AG10803 (cell line): ENCODE measurements around the gene GRIK2.

Experiments used
- DNase-seq: peaks from one replicate; pipeline ENCODE4 v3.0.0; 2010; ENCODE audit warnings: low read depth
- H3K4me3 ChIP-seq: 2 replicates; pipeline ENCODE4 v1.5.1; 2011; ENCODE audit warnings: mild to moderate bottlenecking, low read length, control low read depth
- TF ChIP-seq, protein P1 (sequence below): conservative IDR thresholded peaks from 2 replicates; pipeline ENCODE4 v1.5.1; 2011; ENCODE audit warnings: mild to moderate bottlenecking, low read length, control low read depth, inconsistent platforms

The GRIK2 gene

DNA sequence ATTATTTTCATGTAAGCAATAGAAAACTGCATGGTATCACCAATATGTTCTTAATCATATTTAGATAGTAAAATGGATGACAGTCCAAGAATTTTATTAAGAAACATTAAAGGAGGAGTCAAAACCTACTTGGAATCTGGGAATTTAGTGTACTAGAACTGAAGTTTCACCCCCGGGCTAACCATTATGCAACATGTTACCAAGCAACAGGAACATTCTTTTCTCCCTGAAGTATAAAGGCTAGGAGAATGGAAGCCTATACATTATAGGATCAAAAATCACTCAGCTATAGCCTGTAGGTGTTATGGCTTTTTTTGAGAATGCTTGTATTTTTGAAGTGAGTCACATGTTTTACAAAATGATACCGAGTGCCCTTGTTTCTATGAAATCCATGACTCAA, 538.3 kb downstream of the GRIK2 start:
- H3K4me3 ChIP-seq, result no peak overlapping the region
- DNase-seq, result peak; percentile 9
- TF ChIP-seq, protein P1, sequence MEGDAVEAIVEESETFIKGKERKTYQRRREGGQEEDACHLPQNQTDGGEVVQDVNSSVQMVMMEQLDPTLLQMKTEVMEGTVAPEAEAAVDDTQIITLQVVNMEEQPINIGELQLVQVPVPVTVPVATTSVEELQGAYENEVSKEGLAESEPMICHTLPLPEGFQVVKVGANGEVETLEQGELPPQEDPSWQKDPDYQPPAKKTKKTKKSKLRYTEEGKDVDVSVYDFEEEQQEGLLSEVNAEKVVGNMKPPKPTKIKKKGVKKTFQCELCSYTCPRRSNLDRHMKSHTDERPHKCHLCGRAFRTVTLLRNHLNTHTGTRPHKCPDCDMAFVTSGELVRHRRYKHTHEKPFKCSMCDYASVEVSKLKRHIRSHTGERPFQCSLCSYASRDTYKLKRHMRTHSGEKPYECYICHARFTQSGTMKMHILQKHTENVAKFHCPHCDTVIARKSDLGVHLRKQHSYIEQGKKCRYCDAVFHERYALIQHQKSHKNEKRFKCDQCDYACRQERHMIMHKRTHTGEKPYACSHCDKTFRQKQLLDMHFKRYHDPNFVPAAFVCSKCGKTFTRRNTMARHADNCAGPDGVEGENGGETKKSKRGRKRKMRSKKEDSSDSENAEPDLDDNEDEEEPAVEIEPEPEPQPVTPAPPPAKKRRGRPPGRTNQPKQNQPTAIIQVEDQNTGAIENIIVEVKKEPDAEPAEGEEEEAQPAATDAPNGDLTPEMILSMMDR, result no peak

DNA sequence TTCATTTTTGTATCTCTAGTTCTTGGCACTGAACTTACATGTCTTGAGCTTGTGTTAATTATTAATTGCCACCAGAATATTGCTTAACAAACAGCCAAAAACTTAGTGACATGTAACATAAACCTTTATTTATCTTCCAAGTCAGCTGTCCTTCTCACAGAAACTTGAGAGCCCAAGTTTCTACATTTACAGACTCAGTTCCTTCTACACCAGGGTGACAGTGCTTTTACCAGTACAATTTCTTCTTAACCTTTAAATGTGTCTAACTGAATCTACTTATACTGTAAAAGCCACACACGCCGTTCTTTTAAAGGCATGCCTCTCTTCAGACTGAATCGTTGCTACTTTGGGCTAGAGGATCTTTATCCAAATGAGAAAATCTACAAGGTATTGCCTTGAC, 539.2 kb downstream of the GRIK2 start:
- no peak overlapping the region for H3K4me3 ChIP-seq
- DNase-seq, result no peak
- TF ChIP-seq, protein P1, result no peak

DNA sequence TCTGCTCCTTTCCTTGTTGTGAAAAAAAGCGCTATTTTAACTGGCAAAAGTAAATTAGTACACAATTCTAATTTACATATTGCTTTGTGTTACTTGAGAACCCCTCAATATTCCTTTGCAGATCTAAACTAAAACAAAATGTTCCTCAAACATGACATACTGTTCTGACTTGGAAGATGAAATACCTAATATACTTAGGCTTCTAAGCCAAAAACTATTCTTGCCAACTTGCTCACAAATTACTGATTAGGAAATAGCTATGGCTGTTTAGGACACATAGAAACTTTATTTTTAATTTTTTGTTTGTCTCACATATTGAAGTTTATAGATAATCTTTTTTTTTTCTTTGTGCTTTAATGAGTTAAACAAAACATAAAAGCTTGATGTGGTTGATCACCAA, 542.2 kb downstream of the GRIK2 start:
- peak; percentile 9 for DNase-seq
- TF ChIP-seq, protein P1, result no peak
- no peak overlapping the region for H3K4me3 ChIP-seq

DNA sequence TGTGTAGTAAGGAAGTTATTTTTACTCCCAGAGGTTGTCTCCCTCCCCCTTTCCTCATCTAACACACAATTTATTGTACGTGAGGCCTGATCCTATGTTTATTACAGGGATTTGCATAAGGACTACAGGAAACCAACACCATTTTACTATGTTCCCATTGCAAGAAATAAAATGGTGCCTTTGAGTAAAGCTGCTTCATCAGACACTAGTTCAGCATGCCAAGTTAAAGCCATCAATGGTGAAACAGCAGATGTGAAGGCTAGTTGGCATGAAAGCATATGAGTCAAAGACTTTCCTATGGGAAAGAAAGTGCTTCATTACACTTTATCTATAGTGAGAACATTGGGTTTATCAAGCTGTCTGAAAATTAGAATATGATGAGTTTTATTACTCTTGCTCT, 543.0 kb downstream of the GRIK2 start:
- no peak overlapping the region for H3K4me3 ChIP-seq
- TF ChIP-seq, protein P1, result no peak
- peak; percentile 1 for DNase-seq

DNA sequence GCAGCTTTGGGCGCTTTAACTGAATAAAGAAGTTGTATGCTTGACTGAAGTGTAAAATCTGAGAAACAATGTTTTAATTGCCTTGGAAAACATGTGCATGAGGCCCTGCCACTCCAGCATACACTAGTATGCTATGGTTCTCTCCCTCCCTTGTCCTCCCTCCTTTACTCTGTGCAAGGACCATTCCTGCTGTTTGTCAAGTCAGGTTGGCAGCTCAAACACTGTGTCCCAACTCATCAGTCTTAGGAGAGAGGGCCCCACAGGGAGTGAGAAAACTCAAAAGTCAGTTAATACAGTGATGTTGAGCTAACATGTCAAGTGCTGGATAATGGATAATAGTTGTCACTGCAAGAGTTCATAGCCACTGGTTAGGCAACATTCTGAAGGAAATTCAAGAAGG, 543.6 kb downstream of the GRIK2 start:
- H3K4me3 ChIP-seq, result no peak overlapping the region
- TF ChIP-seq, protein P1, result no peak
- no peak for DNase-seq

DNA sequence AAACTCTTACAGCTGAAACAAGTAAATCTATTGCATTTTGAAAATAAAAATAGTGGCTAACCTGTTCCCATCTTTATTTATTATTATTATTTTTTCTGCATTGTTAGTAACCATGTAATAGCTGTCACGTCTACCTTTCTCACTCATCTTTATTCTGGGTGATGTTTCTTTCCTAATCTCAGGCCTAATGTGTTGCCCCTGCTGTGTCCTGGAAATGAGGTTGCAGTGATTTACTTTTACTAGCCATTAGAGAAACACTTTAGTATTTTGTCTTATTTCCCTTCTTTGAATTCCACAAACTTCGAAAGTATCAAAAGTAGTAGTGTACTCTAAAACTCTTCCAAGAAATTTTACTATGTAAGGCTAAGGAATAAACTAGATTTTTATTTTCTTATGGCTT, 546.9 kb downstream of the GRIK2 start:
- no peak overlapping the region for H3K4me3 ChIP-seq
- DNase-seq, result no peak
- TF ChIP-seq, protein P1, result no peak

DNA sequence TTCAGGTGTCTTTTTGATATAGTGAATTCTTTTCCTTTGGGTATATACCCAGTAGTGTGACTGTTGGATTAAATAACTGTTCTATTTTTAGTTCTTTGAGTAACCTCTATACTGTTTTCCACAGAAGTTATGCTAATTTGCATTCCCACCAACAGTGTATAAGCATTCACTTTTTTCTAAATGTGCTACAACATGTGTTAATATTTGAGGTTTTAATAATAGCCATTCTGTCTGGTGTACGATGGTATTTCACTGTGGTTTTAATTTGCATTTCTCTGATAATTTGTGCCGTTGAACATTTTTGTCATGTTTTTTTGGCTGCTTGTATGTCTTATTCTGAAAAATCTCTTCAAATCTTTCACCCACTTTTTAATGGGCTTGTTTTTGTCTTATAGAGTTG, 563.5 kb downstream of the GRIK2 start:
- TF ChIP-seq, protein P1, result no peak

More for the DNA sequence above, 563.5 kb downstream of the GRIK2 start:
- DNase-seq, result peak; percentile 41
- H3K4me3 ChIP-seq, result no peak overlapping the region
